Stimulated activated CD4-positive, alpha-beta T cell treated with anti-CD3 and anti-CD28 coated beads, Interleukin-4, amount 100 ng/mL, for 1 hour (primary cell): Measurements from ENCODE around the gene MYBPC2.

Experiments used
- DNase-seq: peaks from one replicate; pipeline ENCODE4 v3.0.0-alpha.2; 2020

The MYBPC2 gene

DNA sequence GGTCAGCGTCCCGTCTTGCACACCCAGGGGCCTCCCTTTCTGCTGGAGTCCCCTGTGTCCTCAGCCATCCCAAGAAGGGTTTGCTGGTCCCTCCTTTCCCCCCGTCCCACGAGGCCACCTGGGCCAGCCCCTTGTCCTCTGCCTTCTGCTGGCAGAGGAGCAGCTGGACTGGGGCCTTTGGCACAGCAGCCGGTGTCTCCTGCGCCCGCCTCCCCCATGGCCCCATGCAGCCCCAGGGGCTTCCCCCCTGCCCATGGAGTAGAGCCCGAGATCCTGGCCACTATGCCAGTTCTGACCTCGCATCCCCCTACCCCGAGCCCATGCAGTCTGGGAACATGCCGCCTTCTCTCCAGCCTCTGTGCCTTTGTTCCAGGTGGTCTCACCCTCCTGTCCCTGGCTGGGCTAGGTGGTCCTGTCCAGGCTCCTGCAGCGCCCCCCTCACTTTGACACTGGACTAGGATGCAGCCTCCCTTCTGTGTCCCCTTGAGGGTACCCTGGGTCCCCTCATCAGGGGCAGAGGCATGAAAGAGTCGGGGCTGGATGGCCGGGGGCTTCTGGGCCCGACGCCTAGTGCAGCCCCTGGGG, 49.7 kb downstream of the MYBPC2 start:
- no peak for DNase-seq

DNA sequence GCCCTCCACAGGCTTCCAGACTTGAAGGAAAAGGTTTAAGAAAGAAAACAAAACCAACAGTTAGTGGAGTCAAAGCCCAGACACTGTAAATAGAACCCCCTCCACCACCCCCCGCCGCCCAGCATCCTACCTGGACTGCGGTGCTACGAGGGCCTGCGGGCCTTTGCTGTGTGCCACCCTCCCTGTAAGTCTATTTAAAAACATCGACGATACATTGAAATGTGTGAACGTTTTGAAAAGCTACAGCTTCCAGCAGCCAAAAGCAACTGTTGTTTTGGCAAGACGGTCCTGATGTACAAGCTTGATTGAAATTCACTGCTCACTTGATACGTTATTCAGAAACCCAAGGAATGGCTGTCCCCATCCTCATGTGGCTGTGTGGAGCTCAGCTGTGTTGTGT, 50.2 kb downstream of the MYBPC2 start:
- no peak for DNase-seq

DNA sequence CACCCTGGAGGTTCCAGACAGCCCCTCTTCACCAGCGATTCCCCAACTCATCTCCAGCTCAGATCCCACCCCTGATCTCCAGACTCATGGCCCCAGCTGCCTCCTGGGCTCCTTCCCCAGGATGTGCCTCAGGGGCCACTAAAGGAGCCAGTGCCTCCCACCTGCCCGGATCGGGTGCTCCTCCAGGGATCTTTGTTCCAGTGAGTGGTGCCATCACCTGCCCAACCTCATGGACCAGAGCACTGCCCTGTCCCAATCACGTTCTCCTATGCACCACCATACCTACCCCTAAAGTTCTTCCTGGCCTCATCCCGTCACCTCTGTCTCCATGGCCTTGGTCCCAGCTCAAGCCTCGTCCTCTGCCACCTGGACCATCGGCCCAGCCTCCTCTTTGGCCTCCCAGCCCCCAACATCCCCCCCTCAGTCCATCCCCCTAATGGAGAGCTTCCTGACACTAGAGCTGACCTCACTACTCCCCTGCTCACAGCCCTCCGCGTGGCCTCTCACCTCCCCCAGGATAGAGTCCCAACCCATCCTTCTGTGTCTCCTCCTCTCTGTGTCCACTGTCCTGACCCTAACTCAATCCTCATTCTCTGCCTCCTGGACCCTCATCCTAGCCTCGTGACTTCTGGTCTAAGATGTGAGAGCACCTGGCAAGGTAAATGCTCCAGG, 52.7 kb downstream of the MYBPC2 start:
- no peak for DNase-seq

DNA sequence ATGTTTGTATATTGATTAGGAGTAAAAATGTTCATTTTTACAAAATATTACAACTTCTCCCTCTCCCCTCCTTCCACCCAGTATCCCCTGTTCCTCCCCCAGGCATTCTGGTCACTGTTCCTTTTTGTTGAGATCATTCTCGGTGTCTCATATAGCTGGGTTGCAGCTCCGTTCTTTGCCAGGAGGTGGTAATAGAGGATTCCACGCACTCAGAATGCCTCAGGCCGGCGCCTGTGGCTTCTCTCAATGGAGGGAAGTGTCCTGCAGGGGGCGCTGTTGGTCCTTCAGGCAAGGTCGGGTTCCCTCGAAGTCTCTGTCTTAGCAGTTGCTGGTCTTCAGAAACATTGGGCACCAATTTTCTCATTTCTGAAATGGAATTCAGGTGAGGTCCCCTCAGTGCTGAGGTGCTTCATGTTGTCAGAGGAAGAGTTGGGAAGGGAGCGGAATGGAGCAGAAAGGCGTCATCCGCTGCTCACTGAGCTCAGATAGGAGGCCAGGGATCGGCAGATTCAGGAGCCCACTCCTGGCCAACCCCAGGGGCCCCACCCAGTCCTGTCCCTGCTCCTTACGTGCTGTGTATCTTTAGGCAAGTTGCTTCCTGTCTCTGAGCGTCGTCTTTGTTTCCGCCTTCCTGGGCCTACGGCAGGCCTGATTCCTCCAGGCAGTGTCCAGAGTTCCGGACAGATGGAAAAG, 54.3 kb downstream of the MYBPC2 start:
- peak; percentile 60 for DNase-seq

DNA sequence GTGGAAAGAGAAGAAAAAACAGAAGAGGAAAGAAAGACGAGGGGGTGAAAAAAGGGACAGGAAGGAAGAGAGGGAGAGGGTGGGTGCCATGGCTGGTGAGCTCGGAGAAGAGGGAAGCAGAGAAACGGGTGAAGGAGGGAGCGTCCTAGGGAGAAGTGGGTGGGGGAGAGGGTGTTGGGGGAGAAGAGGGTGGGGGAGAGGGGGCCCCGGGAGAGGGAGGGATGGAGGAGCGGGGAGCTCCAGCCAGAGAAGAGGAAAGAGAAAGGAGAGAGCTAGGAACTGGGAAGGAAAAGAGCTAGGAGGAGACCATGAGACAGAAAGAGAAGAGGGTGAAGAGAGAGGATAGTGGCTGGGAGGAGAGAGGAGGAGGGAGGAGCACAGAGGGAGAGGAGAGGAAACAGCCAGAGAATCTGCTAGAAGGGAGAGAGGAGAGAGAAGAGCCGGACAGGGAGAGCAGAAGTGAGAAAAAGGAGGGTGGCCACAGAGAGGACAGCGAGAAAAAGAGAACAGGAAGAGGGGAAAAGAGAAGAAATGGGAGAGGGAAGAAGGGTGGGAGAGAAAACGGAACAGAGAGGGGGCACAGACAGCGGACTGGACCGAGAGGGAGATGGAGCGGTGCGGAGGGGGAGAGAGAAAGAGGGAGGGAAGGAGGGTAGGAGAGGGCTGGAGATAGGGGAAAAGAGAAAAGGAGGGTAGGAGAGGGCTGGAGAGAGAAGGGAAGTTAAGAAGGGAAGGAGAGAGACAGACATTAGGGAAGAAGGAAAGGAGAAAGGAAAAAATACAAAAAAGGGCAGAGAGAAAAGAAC, 55.9 kb downstream of the MYBPC2 start:
- no peak for DNase-seq

DNA sequence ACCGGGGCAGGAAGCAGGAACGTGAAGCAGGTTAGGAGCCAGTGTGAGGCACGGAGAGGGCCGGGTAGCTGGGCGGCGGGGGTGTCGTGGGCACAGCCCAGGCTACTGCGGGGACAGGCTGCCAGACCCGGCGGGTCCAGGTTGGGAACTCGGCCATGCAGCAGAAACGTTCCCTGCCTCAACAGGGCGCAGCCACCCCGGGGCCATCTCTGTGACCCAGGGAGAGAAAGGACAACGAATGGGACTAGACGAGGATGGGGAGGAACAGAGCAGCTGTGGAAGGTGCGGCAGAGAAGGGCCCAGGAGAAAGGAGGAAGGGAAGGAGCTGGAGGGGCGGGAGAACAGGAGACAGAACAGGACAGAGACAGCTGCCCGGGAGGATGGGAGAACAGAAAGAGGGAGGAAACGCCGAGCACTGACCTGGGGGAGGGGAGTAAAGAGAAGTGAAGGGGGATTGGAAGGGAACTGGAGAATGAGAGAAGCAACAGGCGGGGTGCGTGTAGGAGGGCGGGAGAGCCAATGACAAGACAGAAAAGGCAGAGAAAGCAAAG, 56.8 kb downstream of the MYBPC2 start:
- no peak for DNase-seq

DNA sequence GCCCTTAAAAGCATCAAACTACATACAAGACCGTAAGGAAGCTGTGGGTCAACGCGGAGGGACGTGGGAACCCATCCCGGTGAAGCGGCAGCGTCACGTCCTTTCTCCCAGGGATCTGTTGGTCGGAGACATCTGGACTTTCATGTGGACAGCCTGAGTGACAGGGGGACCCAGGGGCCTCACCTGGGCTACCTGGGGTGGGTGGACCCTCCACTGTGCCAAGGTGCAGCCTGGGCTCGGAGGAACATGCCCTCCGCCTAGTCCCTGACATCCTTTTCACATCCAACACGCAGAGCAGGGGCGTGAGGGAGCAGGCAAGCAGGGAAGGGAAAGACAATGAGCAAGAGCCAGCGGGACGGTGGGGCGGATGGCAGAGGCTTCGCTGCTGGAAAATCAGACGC, 57.7 kb downstream of the MYBPC2 start:
- no peak for DNase-seq

DNA sequence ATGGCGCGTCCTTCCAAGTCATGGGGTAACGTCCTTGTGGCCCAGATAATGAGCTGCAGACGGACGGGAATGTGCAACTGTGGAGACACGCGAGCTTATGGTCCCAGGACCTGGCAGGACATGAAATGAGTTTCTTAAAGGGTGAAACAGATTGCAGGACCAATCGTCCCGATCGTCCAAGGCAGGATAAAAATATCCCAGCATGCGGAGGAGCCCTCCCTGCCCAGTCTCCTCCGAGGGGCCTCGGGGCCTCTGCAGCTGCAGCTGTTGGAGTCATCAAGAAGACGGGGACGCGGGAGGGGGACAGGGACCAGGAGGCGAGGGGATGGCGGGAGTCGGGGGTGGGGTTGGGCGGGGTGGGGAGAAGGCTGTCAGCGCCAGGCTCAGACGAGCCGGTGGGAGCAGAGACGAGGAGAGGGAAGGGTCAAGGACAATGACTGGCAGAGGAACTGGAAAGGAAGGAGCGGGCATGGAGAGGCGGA, 58.3 kb downstream of the MYBPC2 start:
- DNase-seq = no peak

DNA sequence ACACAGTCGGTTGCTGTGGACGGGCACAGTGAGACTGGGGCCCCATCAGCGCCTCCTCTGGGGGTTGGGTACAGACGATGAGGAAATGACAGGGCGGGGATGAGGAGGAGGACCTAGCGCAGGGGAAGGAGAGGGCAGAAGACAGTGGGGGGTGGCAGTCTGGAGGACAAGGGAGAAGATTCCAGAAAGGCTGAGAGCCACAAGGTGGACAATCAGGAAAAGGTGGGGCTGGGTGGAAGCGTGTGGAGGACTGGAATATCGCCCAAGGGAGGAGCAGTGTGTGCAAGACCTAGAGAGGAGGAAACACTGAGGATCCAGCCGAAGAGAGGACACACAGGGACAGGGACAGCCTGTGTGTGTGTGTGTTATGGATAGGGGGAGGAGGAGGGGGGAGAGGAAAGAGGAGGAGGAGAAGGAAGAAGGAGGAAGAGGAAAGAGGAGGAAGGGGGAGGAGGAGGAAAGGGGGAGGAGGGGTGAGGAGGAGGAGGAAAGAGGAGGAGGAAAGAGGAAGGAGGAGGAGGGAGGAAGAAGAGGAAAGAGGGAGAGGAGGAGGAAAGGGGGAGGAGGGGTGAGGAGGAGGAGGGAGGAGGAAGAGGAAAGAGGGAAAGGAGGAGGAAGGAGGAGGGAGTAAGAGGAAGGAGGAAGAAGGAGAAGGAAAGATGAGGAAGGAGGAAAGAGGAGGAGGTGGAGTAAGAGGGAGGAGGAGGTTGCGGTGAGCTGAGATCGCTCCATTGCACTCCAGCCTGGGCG, 59.8 kb downstream of the MYBPC2 start:
- DNase-seq = peak; percentile 38

DNA sequence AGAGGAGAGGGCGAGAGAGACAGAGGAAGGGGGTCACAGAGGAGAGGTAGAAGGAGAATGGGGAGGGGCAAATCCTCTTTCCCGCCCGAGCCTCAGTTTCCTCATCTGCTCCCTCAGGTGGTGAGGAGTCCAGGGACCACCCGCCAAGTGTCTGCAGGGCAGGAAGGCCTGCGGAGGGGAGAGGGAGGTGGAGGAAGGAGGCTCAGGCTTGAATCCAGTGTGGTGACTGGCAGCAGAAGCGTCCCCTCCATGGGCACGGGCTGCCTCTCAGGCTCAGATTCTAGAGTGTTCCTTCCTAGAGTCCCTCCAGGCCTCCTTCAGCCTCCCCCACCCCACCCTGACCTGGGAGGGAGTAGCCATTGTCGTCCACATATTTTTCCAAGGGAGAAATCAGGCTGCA, 60.5 kb downstream of the MYBPC2 start:
- no peak for DNase-seq

DNA sequence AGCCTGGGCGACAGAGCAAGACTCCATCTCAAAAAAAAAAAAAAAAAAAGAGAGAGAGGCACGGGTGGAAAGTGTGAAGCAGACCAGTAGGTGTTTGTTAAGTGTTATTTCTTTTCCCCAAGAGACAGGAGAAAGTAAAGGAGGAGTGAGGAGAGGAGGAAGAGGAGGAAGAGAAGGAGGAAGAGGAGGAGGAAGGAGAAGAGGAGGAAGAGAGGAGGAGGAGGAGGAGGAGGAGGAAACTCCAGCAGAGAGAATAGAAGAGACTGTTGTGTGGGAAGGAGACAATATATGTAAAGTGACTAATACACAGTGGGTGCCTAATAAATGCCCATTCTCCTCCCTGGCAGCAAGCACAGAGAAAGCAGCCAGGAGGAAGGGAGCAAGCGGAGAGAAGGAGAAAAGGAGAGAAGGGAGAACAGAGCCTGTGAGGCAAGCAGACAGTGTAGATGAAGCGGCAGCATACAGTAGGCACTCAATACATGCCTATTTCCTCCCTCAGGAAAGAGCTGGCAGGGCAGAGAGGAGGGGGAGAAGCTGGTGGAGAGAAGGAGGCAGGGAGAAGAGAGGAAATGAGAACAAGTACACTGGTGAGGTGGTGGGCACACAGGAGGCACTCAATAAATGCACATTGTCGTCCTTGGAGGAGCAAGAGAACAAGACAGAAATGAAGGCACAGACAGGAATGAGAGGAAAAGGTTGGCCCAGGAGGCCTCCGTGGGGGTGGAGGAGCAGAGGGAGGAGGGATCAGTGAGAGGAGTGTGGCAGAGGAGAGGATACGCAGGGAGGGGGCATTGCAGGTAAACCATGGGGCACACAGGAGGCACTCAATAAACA, 61.7 kb downstream of the MYBPC2 start:
- DNase-seq = no peak

DNA sequence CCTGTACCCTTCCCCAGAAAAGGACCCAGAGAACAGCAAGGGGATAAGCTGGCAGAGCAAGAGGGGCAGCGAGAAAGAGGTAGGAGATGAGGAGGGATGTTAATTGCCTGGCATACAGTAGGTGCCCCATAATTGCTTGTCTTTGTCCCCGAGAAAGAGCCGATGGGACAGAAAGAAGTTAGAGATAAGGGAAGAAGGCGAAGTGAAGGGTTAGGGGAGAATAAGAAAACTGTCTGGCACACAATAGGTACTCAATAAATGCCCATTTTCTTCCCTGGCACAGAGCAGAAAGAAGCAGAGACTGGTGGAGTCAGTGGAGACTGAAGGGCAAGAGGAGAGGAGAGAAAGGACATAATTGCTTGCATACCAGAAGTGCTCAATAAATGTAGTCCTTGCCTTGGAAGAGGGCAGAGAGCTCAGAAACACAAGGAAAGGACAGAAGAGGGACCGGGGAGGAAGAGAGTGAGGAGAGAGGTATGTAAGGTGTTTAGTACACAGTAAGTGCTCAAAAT, 62.4 kb downstream of the MYBPC2 start:
- DNase-seq = no peak

DNA sequence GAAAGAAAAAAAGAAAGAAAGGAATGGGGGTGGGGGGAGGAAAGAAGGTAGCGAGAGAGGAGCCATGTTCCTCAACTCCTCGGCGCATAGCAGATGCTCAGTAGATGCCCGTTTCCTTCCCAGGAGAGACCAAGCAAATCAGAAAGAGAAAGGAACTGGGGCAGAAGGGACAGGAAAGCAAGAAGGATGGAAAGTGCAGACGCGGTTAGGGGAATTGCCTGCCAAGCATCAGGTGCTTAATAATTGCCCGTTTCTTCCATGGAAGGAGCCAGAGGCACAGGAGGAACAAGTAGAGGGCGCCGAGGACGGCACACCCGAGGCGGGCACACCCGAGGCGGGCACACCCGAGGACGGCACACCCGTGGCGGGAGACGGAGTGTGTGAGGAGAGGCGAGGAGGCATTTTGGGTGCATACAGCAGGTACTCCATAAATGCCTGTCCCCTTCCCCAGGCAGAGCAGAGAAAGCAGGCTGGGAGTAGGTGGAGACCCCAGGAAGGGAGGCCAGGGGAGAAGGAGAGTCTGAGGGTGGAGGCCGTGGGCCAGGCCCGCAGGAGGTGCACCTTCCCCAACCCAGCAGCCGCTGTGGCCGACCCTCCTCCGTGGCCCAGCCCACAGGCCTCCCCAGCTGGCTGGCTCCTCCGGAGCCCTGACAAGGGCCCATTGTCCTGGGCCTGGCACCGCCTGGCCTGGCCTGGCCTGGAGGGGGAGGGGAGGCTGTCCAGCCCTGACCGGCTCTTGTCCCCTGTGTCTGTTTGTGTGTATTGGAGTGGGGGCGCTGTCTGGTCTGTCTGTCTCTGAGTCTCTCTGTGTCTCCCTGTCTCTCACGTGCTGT, 63.7 kb downstream of the MYBPC2 start:
- DNase-seq = no peak

DNA sequence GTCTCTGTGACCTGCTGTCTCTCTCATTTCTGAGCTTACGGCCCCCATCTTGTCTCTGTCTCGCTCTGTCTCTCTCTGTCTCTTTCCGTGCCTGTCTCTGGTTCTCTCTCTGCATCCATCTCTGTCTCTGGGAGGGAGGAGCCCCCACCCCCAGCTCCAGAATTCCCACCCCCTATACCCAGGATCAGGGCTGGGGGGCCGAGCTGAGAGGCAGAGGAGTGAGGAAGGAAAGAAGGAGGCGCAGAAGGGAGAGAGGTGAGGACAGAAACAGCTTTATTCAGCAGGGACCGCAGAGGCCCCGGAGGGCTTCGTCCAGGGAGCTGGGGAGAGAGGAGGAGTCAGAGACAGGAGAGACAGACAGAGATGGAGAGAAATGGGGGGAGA, 64.3 kb downstream of the MYBPC2 start:
- no peak for DNase-seq

DNA sequence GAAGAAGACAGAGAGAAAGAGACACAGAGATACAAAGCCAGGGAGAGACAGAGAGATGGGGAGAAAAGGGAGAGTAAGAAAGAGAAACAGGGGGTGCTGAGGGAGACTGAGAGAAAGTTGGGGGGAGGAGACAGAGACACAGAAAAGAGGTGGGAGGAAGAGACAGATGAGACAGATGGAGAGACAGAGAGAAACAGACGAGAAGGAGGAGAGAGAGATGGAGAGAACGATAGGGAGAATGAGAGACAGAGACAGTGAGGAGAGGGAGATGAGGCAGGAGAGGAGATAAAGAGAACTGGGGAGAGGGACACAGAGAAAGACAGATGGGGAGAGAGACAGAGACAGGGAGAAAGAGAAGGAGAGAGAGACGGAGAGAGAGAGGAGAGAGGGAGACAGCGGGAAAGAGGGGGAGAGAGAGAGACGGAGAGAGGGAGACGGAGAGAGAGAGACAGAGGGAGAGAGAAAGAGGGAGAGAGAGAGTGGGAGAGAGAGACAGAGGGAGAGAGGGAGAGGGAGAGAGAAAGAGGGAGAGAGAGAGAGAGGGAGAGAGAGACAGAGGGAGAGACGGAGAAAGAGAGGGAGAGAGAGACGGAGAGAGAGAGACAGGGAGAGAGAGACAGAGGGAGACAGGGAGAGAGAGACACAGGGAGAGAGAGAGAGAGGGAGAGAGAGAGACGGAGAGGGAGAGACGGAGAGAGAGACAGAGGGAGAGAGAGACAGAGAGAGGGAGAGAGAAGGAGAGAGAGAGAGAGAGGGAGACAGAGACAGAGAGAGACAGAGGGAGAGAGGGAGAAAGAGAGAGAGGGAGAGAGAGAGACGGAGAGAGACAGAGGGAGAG, 65.7 kb downstream of the MYBPC2 start:
- DNase-seq = no peak

DNA sequence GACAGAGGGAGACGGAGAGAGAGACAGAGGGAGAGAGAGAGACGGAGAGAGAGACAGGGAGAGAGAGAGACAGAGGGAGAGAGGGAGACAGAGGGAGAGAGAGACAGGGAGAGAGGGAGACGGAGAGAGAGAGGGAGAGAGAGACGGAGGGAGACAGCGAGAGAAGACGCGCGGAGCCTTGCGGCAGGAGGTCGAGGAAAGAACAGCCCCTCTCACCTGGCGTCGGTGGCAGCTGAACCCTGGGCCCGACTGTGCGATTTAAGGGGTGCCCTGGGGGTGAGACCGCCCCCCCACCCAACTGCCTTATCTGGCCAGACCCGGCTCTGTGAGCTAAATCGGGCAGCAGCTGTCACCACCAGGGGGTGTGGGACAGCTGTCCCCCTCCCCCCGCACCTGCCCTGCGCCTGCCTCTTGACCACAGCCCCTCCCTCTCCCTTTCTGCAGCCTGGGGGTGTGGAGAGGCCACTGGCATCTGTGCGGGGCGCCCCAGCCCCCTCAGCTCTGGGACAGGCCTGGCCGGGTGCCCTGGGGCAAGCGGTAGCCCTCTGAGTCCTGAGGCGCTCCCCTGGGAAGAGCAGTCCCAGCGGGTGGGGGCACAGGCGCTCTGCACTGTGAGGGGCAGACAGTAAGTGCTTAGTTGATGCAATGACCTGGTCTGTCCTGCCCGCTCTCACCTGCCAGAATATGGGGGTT, 67.5 kb downstream of the MYBPC2 start:
- no peak for DNase-seq

DNA sequence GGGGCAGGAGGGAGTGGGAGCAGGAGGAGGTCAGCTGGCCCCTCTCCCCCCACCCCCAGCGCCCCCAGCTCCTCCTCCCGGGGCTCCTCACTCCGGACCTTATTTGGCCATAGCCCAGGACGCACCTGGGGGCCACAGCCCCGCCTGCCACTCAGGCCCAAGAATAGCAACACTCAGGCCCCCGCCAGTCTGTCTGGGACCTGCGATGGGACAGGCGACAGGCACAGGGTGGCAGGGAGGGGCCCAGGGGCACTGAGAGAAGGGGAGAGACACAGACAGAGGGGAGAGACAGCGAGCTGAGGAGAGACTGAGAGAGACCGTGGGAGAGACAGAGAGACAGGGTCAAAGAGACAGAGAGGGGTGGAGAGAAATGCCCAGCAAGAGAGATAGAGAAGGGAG, 68.1 kb downstream of the MYBPC2 start:
- no peak for DNase-seq

DNA sequence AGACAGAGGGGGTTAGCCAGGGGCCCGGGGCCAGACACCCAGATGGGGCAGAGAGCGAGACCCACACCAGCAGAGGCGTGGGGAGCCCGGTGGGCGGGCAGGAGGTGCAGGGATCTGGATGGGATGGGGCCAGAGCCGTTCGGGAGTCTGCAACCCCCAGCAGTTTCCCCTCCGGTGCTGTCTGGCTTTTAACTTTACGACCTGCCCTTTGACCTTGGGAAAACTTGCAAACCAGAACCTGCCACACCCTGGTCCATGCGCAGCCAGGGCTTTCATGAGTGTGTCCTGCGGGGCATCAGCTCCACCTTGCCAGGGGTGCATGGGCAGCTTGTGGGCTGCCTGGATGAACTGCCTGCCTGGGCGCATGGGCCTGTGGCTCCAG, 68.5 kb downstream of the MYBPC2 start:
- DNase-seq = no peak
